ENCODE data around the gene CCDC159.
A peak's percentile ranks its signal among the peaks of the same experiment; 100 is the strongest.
"Not testable (repeated sequence)": the region's sequence is repeated elsewhere in the genome, so short reads cannot be mapped to it uniquely, and the experiment has no call there.

CCDC159 gene

DNA sequence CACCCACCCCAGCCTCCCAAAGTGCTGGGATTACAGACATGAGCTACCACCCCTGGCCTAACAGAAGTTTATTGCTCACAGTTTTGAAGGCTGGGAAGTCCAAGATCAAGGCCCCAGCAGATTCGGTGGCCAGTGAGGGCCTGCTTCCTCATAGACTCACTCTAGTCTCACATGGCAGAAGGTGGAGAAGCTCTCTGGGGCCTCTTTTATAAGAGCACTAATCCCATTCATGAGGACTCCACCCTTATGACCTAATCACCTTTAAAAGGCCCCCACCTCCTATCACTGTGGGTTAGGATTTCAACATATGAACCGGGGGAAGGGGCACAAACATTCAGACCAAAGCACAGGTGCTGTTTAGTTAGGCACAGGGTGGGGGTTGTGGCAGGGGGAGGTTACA, 21.2 kb downstream of the CCDC159 start:
- DNase-seq (ENCODE audit: low read depth) = no peak

DNA sequence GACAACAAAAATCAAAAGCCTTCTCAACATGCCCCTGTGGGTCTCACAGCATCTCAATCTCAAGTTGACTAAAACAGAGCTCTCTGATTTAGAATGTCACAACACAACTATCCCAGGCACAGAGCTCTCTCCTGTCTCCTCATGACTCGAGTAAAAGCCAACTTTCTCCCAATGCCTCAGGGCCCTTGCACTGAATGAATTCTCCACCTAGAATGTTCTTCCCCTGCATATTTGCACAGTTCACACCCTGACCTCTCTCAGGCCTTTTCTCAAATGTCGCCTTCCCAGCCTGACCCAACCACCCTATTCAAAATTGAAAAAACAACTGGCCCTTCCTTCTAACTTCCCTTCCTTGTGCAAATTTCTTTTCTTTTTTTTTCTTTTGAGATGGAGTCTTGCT, 24.4 kb downstream of the CCDC159 start:
- DNase-seq (ENCODE audit: low read depth) = no peak

DNA sequence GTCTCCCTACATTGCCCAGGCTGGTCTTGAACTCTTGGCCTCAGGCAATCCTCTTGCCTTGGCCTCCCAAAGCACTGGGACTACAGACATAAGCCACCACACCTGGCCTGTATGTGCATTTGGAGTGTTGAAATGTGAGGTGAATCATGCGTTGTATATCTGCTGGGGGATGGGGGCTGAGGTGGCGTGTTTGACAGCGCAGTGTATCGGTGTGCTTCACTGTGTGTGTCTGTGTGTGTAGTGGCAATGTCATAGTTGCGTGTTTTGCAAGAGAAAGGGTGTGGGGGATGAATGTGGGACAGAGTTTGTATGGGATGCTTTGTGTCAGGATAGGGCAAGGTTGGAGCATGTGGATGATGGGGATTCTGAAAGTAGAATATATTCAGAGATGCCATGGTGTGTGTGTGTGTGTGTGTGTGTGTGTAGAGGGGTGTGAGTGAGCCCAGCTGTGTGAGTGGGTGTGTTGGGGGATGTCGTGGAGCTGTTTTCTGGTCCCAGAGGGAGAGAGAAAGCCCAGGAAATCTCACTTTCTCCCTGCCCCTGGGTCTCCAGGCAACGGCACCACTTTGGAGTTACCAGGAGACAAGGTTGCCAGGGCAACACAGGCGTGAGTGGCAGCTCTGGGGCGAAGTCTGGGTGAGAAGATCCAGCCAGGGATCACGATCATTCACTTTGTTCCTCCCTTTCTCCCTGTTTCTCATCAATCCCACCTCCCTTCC, 27.0 kb downstream of the CCDC159 start:
- DNase-seq (ENCODE audit: low read depth) = no peak

DNA sequence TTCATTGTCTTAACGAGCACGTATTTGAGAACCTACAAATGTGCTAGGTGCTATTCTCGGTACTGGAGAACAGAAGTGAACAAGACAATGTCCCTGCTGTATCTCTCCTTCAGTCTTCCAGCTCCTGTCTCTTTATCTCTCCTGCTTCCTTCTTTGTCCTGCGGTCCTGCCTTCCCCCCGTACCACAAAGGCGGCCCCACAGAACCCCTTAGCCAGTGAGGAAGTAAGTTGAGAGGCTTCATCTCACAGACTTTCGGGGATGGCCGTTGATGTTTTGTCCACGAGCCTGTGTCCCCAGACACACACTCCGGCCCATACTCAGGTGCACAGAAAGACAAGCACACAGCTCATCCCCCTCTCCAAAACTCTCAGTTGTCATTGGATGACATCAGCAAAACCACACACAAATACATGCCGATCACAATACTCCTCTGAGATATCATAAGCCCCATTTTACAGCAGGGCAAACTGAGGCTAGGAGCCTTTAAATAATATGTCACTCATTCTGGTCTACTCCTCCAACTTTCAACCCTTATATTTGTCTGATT, 27.6 kb downstream of the CCDC159 start:
- no peak for DNase-seq (ENCODE audit: low read depth)

DNA sequence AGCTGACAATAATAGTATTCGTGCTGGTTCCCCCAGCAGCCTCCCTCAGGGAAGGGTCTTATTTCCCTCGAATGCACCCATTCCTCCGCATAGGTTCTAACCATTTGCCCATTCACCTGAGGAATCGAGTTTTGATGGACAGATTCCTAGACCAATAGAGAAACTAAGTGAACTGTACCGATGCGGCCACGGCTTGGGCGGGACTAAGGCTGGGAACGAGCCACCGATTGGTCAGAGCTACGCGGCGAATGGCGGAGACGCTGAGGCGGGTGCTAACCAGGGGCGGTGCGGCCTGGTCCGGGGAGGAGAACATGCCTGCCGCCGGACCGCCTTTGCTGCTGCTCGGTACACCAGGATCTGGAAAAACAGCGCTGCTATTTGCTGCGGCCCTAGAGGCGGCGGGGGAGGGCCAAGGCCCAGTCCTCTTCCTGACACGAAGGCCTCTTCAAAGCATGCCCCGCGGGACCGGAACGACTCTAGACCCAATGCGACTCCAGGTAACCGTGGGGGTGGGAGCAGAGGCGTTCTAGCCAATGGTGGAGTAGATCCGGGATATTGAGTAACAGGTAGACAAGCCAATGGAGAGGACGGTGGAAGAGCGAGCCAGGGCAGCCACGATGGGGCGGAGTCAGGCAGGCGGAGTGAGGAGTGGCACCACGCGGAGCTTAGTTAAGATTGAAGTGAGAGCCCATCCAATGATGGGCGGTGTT, 28.3 kb downstream of the CCDC159 start, which contains the start of gene SWSAP1:
TSS of gene SWSAP1 (plus strand) at position 234 of the 710 bp plus-strand sequence. CDS start at position 249, 15 bp downstream.
- DNase-seq (ENCODE audit: low read depth) = peak; percentile 99

- no peak for DNase-seq (ENCODE audit: low read depth)
Measured at GRCh38 chr19:11375143-11375948, 29.0 kb downstream of the CCDC159 start.

DNA sequence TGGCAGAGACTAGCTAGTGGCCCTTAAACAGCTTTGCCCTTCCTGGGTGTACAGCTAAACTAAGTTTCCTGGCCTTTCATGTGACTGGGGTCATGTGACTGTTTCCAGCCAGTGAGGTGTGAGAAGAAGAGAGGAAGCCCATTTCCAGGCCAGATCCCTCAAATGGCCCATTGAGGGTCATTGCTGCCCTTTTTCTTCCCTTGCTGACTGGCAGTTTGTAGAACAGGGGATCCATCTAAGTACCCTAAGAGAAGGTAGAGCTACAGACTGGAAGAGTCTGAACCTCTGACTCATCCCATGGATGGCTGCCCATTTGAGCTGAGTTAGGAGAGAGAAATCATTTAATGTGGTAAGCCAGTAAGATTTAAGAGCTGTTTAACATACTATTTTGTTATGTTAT, 30.9 kb downstream of the CCDC159 start:
- peak; percentile 71 for DNase-seq (ENCODE audit: low read depth)

GRCh38 chr19:11377756-11378155, 31.4 kb downstream of the CCDC159 start:
- DNase-seq (ENCODE audit: low read depth) = no peak

DNA sequence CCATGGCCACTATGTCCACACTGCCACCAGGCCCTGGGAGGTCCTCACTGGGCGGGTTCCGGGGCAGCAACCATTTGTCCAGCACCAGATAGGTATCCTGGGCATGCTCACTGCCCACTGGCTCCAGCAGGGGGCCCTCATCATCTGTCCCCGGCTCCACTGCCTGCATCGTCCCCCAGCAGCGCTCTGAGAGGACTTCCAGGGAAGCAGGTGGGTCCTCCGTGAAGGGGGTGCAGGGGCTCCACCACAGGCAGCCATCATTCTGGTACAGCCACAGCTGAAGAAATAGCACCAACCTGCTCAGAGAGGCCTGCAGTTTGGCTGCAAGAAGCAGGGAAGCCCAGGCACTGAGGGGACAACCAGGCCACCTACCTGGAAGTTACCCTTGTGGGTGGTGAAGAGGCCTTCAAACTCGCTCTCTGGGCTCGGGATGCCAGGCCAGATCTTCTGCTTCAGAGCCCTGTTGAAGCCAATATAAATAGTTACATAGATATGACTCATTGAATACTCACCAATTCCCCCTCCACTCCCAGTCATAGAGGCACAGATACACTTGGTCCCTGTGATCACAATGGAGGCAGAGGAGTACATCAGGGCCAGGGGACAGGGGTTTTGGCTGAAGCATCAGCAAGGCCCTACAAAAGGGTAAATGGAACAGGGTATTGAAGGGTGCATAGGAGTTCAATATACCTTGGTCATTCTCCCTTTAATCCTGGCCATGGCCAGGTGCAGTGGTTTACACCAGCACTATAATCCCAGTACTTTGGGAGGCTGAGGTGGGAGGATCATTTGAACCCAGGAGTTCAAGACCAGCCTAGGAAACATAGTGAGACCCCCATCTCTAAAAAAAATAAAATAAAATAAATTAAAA, 32.2 kb downstream of the CCDC159 start:
- peak; percentile 52 for DNase-seq (ENCODE audit: low read depth)

GRCh38 chr19:11379269-11379845, 33.0 kb downstream of the CCDC159 start:
- DNase-seq (ENCODE audit: low read depth) = not testable (repeated sequence)

- no peak for DNase-seq (ENCODE audit: low read depth)
Measured at GRCh38 chr19:11379857-11380350, 33.6 kb downstream of the CCDC159 start.

DNA sequence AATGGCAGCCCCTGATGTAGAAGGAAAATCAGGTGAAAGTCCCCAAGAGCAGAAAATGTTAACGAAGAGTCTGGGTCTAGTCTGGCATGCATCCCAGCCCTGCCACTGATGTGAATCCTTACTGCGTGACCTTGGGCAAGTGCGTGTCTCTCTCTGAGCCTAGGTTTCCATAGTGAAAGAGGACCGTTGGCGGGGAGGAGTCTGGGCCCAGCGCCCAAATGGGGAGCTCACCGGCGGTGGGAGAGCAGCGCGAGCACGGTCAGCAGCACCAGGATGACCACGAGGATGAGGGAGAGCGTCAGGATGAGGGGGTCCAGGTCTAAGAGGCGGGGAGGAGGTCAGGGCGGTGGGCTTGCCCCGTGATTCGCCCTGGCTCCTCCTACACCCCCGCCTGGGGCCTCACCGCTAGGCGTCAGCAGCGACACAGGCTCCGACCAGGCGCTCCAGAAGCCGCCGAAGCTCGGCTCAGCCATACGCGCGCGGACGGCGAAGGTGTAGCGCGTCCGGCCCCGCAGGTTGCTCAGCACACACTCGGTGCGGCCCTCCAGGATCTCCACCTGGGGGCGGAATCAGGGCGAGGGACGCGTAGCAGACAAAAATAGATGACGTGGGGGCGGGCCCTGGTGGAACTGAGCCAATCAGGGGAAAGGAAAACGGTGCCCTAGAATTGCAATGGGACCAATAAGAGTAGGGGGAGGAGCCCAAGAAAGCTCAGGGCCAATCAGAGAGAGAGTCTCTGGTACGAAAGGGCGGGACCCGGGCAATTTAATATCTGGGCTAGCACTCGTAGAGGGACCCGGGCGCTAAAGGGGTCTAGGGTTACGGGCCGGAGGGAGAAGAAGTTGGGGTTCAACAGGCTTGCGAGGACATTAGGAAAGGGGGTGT, 34.6 kb downstream of the CCDC159 start:
- DNase-seq (ENCODE audit: low read depth) = peak; percentile 90

DNA sequence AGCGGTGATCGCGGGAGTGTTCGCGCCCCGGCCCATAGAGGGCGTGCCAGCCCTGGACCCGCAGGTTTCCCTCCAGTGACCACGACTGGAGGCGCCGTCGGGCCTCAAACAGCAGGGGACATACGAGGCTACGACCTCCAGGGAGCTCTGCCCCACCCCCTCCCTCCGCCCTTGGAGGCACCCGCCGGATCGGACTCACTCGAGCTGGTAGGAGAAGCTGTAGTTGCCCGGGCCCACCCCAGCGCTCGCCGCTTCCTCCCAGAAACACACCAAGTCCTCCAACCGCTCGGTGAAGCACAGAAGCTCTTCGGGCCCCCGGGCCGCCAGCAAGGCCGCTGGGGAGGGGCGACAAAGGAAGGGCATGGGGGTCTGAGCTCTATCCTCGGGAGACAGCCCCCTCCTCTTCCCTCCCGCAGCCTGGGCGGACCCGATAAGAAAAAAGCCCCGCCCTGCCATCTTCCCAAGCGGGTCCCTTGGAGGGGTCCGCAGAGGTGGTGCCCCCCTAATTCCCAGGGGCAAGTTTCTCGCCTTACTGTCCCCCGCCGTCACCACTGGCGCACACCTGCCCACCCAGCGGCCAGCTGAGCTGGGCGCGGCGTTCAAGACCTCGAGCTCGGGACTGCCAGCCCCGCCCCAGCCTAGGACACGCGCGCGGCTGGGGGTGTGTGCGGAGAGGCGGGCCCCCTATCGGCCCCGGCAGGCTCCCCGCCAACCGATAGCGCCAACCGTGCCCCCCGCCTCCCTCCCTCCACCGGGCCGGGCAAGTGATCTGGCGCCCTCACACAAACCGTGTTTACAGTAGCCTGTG, 36.8 kb downstream of the CCDC159 start:
- DNase-seq (ENCODE audit: low read depth) = no peak

GRCh38 chr19:11383706-11384048, 37.4 kb downstream of the CCDC159 start:
- DNase-seq (ENCODE audit: low read depth) = no peak

- no peak for DNase-seq (ENCODE audit: low read depth)
Measured at GRCh38 chr19:11384778-11385129, 38.4 kb downstream of the CCDC159 start.

DNA sequence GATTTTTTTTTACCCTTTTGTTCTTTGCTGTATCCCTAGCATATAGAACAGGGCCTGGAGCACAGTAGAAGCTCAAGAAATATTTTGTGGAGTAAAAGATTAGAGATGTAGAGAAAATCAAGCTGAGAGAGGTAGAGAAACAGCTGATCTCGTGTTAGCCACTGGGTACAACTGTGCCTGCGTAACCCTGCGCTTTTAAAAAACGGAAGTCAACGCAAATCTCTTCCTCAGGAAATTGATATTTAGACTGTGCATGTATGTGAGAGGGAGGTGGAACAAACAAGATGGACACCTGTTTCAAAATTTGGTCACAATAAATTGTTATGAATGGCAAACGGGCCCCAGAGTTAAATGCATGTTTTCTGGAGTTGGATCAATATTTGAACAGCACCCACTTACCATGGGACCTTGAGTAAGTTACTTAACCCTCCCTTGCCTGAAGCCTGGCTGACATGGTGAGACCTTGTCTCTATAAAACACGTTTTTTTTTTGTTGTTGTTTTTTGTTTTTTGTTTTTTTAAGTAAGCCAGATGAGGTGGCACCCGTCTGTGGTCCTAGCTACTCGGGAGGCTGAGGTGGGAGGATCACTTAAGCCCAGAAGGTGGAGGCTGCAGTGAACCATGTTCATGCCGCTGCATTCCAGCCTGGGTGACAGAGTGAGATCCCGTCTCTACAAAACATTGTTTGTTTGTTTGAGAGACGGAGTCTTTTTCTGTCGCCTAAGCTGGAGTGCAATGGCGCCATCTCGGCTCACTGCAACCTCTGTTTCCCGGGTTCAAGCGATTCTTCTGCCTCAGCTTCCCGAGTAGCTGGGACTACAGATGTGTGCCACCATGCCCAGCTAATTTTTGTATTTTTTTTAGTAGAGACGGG, 41.1 kb downstream of the CCDC159 start:
- no peak for DNase-seq (ENCODE audit: low read depth)

- DNase-seq (ENCODE audit: low read depth) = no peak
Measured at GRCh38 chr19:11390359-11390758, 44.0 kb downstream of the CCDC159 start.

Data from fibroblast of gingiva (primary cell).